Cardiac muscle cell (in vitro differentiated cells and primary cell): ENCODE measurements around the gene TBX4. TPM values are rescaled to one million over a fixed set of nuclear protein-coding genes. Genes with fewer than 3 reads are reported as not detected.

ENCODE experiments used
- DNase-seq, 2 donors: peaks; one replicate each; pipeline versions ENCODE4 v3.0.0 to v3.0.0-alpha.2; 2010 to 2017; ENCODE audit warnings: low read depth in 1 of 2, low spot score in 1 of 2
- H3K27ac ChIP-seq: fragments of 200-600 bp; sonication (generic); 2 replicates; pipeline ENCODE4 v1.5.1; 2016
- H3K27me3 ChIP-seq: fragments of 200-600 bp; sonication (generic); 2 replicates; pipeline ENCODE4 v1.6.0; 2016; ENCODE audit warnings: control low read depth
- H3K36me3 ChIP-seq: fragments of 200-600 bp; sonication (generic); 2 replicates; pipeline ENCODE4 v1.5.1; 2016; ENCODE audit warnings: control low read depth
- H3K4me1 ChIP-seq: fragments of 200-600 bp; sonication (generic); 2 replicates; pipeline ENCODE4 v1.8.1; 2017; ENCODE audit warnings: low read depth, mild to moderate bottlenecking, mixed run types
- H3K4me3 ChIP-seq: fragments of 200-600 bp; sonication (generic); 2 replicates; pipeline ENCODE4 v1.5.1; 2016; ENCODE audit warnings: mild to moderate bottlenecking
- H3K9me3 ChIP-seq: fragments of 200-600 bp; sonication (generic); 2 replicates; pipeline ENCODE4 v1.5.1; 2017; ENCODE audit warnings: low read depth, mild to moderate bottlenecking, control low read depth
- CTCF ChIP-seq: IDR thresholded peaks from 2 replicates; pipeline ENCODE4 v1.5.1; 2012; ENCODE audit warnings: low read depth, mild to moderate bottlenecking, low read length
- polyA plus RNA-seq: library from polyadenylated mRNA; unstranded; fragments of >200 nt; fragmentation: Nextera tagmentation; extraction: Ambion mirVana; gene quantifications from 2 replicates; pipeline ENCODE4 v1.2.1, GENCODE V29; 2016
- total RNA-seq: library from RNA; depleted of rRNA; stranded (reverse); fragments of >200 nt; gene quantifications from 2 replicates; pipeline ENCODE4 v1.2.3, GENCODE V29; 2016

Gene TBX4
- total and polyA plus RNA-seq, 2 experiments from 2014 or later: 0.54 to 1.6 TPM

GRCh38 chr17:61479493-61480413 lies 27.5 kb downstream of the TBX4 start:
- TF ChIP-seq CTCF: no peak
- no peaks in the 10 kb centered on the region for H3K36me3 ChIP-seq
- no peak for DNase-seq
- H3K27me3 ChIP-seq: no peaks in the 10 kb centered on the region
- peaks cover 7% of the 10 kb centered on the region for H3K4me1 ChIP-seq
- H3K4me3 ChIP-seq: no peak overlapping the region
- H3K27ac ChIP-seq: no peak overlapping the region
- no peaks in the 10 kb centered on the region for H3K9me3 ChIP-seq

- H3K4me3 ChIP-seq: no peak overlapping the region
- TF ChIP-seq CTCF: no peak
- no peaks in the 10 kb centered on the region for H3K36me3 ChIP-seq
- H3K4me1 ChIP-seq: peaks cover 13% of the 10 kb centered on the region
- no peaks in the 10 kb centered on the region for H3K27me3 ChIP-seq
- DNase-seq: no peak
- H3K9me3 ChIP-seq: no peaks in the 10 kb centered on the region
- no peak overlapping the region for H3K27ac ChIP-seq
Observed at GRCh38 chr17:61480414-61480807, 28.2 kb downstream of the TBX4 start.

- no peak for DNase-seq
- H3K27me3 ChIP-seq: no peaks in the 10 kb centered on the region
- H3K4me3 ChIP-seq: no peak overlapping the region
- H3K9me3 ChIP-seq: no peaks in the 10 kb centered on the region
- H3K36me3 ChIP-seq: no peaks in the 10 kb centered on the region
- no peak for TF ChIP-seq CTCF
- H3K4me1 ChIP-seq: peaks cover 23% of the 10 kb centered on the region
- H3K27ac ChIP-seq: no peak overlapping the region
Observed at GRCh38 chr17:61481421-61481820, 29.2 kb downstream of the TBX4 start.

GRCh38 chr17:61482467-61482866 lies 30.2 kb downstream of the TBX4 start:
- no peaks in the 10 kb centered on the region for H3K27me3 ChIP-seq
- H3K36me3 ChIP-seq: no peaks in the 10 kb centered on the region
- no peak overlapping the region for H3K4me3 ChIP-seq
- DNase-seq: no peak
- H3K27ac ChIP-seq: no peak overlapping the region
- H3K4me1 ChIP-seq: peaks cover 25% of the 10 kb centered on the region
- TF ChIP-seq CTCF: no peak
- H3K9me3 ChIP-seq: no peaks in the 10 kb centered on the region

GRCh38 chr17:61483778-61484116 lies 31.5 kb downstream of the TBX4 start:
- no peak for TF ChIP-seq CTCF

More at GRCh38 chr17:61483778-61484116, 31.5 kb downstream of the TBX4 start:
- Histone ChIP-seq H3K4me3 (no peak overlapping the region), H3K4me1 (peaks cover 37% of the 10 kb centered on the region), H3K9me3 (no peaks in the 10 kb centered on the region), H3K27ac (no peak overlapping the region), H3K27me3 (no peaks in the 10 kb centered on the region), H3K36me3 (no peaks in the 10 kb centered on the region)
- DNase-seq: no peak
